ENCODE data around the gene SECTM1. TPM values are rescaled to one million over a fixed set of nuclear protein-coding genes. Genes with fewer than 3 reads are reported as not detected.

SECTM1 gene
- total and polyA plus RNA-seq, 9 of the 15 experiments (the other 6 are each of a cell fraction or from before 2014, with no cell fraction given): 0.11 to 0.46 (median 0.18) TPM; not detected in 6

DNA sequence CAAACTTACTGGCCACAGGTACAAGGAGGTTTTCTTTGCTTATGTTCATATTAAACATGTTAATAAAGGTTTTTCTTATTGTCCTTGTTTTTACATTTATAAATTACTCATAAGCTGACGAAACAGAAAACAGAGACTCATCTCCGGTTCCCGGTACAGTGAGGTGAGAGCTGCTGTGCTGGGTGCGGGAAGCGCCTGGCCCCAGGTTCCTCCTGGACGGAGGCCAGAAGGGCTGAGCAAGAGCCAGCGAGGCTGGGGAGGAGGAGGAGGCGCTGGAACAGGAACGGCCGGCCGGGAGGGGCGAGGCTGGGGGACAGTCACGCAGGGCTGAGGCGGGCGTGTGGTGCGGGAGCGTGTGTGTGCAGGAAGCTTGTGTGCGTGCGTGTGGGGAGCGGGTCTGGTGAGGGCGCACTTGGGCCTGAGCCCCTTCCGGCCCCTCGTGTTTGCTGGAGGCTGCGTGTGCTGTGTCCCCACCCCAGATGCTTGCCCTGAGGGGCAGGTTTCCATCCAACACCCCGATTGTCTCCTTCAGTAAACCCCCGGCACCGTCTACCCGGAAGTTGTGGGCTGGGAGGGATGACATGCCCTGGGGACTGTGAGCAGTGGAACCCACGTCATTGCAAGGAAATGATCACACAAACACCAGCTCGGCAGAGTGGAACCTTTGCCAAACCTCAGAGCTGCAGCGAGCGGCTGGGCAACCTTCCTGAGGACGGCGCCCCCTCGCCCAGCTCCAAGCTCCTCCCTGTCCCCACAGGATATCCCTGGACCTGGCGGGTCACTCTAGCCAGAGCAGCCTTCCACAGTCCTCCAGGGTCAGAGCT is 35.6 kb downstream of the SECTM1 start (continued):
- TF ChIP-seq RNF2 (IDR thresholded peaks at IDR 0.05): peak; percentile 55; the same call in 1 of the 2 replicates
- no peak for TF ChIP-seq HDAC8 (tag; IDR thresholded peaks at IDR 0.05)
- TF ChIP-seq YBX1 (IDR thresholded peaks at IDR 0.05): no peak
- TF ChIP-seq MAFF (IDR thresholded peaks at IDR 0.05; ENCODE audit: low read length): no peak
- TF ChIP-seq PHTF2 (CRISPR knock-in tag; IDR thresholded peaks at IDR 0.05): no peak
- TF ChIP-seq, protein P1, sequence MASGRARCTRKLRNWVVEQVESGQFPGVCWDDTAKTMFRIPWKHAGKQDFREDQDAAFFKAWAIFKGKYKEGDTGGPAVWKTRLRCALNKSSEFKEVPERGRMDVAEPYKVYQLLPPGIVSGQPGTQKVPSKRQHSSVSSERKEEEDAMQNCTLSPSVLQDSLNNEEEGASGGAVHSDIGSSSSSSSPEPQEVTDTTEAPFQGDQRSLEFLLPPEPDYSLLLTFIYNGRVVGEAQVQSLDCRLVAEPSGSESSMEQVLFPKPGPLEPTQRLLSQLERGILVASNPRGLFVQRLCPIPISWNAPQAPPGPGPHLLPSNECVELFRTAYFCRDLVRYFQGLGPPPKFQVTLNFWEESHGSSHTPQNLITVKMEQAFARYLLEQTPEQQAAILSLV (tag; IDR thresholded peaks at IDR 0.05): 0 out of 2 replicates have a peak, but pooled peaks have one; percentile 7
- no peak for TF ChIP-seq HDAC6 (IDR thresholded peaks at IDR 0.05; ENCODE audit: low read depth, low read length)
- no peak for TF ChIP-seq RHOXF2B (CRISPR knock-in tag; conservative IDR thresholded peaks at IDR 0.05)
- TF ChIP-seq MCM2 (IDR thresholded peaks at IDR 0.05; ENCODE audit: low read depth): no peak
- TF ChIP-seq, protein P2, sequence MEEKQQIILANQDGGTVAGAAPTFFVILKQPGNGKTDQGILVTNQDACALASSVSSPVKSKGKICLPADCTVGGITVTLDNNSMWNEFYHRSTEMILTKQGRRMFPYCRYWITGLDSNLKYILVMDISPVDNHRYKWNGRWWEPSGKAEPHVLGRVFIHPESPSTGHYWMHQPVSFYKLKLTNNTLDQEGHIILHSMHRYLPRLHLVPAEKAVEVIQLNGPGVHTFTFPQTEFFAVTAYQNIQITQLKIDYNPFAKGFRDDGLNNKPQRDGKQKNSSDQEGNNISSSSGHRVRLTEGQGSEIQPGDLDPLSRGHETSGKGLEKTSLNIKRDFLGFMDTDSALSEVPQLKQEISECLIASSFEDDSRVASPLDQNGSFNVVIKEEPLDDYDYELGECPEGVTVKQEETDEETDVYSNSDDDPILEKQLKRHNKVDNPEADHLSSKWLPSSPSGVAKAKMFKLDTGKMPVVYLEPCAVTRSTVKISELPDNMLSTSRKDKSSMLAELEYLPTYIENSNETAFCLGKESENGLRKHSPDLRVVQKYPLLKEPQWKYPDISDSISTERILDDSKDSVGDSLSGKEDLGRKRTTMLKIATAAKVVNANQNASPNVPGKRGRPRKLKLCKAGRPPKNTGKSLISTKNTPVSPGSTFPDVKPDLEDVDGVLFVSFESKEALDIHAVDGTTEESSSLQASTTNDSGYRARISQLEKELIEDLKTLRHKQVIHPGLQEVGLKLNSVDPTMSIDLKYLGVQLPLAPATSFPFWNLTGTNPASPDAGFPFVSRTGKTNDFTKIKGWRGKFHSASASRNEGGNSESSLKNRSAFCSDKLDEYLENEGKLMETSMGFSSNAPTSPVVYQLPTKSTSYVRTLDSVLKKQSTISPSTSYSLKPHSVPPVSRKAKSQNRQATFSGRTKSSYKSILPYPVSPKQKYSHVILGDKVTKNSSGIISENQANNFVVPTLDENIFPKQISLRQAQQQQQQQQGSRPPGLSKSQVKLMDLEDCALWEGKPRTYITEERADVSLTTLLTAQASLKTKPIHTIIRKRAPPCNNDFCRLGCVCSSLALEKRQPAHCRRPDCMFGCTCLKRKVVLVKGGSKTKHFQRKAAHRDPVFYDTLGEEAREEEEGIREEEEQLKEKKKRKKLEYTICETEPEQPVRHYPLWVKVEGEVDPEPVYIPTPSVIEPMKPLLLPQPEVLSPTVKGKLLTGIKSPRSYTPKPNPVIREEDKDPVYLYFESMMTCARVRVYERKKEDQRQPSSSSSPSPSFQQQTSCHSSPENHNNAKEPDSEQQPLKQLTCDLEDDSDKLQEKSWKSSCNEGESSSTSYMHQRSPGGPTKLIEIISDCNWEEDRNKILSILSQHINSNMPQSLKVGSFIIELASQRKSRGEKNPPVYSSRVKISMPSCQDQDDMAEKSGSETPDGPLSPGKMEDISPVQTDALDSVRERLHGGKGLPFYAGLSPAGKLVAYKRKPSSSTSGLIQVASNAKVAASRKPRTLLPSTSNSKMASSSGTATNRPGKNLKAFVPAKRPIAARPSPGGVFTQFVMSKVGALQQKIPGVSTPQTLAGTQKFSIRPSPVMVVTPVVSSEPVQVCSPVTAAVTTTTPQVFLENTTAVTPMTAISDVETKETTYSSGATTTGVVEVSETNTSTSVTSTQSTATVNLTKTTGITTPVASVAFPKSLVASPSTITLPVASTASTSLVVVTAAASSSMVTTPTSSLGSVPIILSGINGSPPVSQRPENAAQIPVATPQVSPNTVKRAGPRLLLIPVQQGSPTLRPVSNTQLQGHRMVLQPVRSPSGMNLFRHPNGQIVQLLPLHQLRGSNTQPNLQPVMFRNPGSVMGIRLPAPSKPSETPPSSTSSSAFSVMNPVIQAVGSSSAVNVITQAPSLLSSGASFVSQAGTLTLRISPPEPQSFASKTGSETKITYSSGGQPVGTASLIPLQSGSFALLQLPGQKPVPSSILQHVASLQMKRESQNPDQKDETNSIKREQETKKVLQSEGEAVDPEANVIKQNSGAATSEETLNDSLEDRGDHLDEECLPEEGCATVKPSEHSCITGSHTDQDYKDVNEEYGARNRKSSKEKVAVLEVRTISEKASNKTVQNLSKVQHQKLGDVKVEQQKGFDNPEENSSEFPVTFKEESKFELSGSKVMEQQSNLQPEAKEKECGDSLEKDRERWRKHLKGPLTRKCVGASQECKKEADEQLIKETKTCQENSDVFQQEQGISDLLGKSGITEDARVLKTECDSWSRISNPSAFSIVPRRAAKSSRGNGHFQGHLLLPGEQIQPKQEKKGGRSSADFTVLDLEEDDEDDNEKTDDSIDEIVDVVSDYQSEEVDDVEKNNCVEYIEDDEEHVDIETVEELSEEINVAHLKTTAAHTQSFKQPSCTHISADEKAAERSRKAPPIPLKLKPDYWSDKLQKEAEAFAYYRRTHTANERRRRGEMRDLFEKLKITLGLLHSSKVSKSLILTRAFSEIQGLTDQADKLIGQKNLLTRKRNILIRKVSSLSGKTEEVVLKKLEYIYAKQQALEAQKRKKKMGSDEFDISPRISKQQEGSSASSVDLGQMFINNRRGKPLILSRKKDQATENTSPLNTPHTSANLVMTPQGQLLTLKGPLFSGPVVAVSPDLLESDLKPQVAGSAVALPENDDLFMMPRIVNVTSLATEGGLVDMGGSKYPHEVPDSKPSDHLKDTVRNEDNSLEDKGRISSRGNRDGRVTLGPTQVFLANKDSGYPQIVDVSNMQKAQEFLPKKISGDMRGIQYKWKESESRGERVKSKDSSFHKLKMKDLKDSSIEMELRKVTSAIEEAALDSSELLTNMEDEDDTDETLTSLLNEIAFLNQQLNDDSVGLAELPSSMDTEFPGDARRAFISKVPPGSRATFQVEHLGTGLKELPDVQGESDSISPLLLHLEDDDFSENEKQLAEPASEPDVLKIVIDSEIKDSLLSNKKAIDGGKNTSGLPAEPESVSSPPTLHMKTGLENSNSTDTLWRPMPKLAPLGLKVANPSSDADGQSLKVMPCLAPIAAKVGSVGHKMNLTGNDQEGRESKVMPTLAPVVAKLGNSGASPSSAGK (IDR thresholded peaks at IDR 0.05): peak; percentile 80
- no peak for TF ChIP-seq ERF (CRISPR knock-in tag; IDR thresholded peaks at IDR 0.05)
- no peak for TF ChIP-seq CBX2 (IDR thresholded peaks at IDR 0.05; ENCODE audit: insufficient read depth, low read length, poor library complexity, severe bottlenecking)
- TF ChIP-seq SAFB (IDR thresholded peaks at IDR 0.05; ENCODE audit: borderline replicate concordance, low read depth, low read length): 0 out of 2 replicates have a peak, but pooled peaks have one; percentile 48
- TF ChIP-seq GATAD2A (IDR thresholded peaks at IDR 0.05): peak; percentile 75; the same call in 1 of the 2 replicates
- TF ChIP-seq FOSL1 (tag; conservative IDR thresholded peaks at IDR 0.05): peak; percentile 74
- no peak for TF ChIP-seq MEF2A (IDR thresholded peaks at IDR 0.05; ENCODE audit: control insufficient read depth, low read depth, low read length)
- 0 out of 2 replicates have a peak, but pooled peaks have one; percentile 10 for TF ChIP-seq TAF7 (tag; IDR thresholded peaks at IDR 0.05)
